Activated CD4-positive, alpha-beta T cell treated with anti-CD3 and anti-CD28 coated beads, Interleukin-2, amount 50 U/mL, for 16 hours (primary cell): ENCODE results near the gene SIGLEC14.

ENCODE experiments used
- DNase-seq: peaks from one replicate; pipeline ENCODE4 v3.0.0-alpha.2; 2020

The SIGLEC14 gene

GRCh38 chr19:51610576-51610975 lies 36.0 kb downstream of the SIGLEC14 start:
- DNase-seq: no peak

GRCh38 chr19:51607920-51608562 lies 38.6 kb downstream of the SIGLEC14 start:
- peak; percentile 58 for DNase-seq

GRCh38 chr19:51607077-51607476 lies 39.5 kb downstream of the SIGLEC14 start:
- peak; percentile 58 for DNase-seq

- no peak for DNase-seq
Observed at GRCh38 chr19:51602189-51602854, 44.3 kb downstream of the SIGLEC14 start.

GRCh38 chr19:51600940-51601580 lies 45.6 kb downstream of the SIGLEC14 start:
- DNase-seq: no peak

DNA sequence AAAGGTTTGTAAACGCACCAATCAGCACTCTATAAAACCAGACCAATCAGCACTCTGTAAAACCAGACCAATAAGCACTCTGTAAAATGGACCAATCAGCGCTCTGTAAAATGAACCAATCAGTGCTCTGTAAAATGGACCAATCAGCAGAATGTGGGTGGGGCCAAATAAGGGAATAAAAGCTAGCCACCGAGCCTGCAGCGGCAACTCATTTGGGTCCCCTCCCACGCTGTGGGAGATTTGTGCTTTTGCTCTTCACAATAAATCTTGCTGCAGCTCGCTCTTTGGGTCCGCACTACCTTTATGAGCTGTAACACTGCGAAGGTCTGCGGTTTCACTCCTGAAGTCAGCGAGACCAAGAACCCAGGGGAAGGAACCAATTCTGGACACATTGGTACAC lies 47.5 kb downstream of the SIGLEC14 start:
- no peak for DNase-seq

GRCh38 chr19:51598159-51598915 lies 48.3 kb downstream of the SIGLEC14 start:
- no peak for DNase-seq

DNA sequence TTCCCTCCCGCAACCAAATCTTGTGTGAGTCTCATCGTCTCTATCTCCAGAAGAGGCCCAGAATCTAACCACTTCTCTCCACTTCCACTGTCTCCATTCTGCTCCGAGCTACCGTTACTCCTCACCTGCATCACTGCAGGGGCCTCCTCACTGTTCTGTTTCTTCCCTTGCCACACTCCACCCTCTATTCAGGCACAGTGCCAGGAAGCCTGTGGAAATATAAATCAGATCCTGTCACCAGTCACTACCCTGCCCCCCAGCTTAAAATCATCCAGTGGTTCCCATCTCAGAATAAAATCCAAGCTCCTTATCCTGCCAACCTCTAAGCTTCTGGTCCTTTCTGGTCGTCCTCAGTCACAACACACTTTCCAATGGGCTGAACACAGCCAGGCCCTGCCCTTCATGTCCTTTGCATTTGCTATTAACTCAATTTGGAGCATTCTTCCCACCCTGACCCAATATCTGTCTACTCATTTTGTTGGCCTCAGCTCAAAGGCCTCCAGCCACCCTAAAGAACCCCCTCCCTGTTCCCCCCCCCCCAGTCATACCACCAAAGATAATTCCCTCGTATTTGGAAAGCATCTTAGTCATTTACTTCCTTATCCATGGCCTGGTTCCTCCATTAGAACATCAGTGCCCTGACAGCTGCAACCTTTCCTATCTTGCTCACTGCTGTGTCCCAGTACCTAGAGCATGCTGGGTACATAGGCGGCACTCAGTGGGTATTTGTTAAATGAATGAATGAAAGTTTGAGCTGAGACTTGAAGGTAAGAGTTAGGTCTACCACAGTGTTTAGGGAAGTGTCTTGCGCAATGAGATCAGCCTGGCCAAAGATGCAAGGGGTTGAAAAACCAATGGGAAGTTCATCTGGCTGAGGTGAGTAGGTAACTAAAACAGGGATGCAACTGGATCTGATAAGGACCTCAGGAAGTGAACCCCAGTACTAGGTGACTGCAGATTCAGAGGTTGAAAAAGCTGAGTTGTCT lies 51.1 kb downstream of the SIGLEC14 start:
- no peak for DNase-seq

GRCh38 chr19:51594774-51595109 lies 51.9 kb downstream of the SIGLEC14 start:
- DNase-seq: no peak

GRCh38 chr19:51593969-51594773 lies 52.5 kb downstream of the SIGLEC14 start:
- DNase-seq: peak; percentile 98

DNA sequence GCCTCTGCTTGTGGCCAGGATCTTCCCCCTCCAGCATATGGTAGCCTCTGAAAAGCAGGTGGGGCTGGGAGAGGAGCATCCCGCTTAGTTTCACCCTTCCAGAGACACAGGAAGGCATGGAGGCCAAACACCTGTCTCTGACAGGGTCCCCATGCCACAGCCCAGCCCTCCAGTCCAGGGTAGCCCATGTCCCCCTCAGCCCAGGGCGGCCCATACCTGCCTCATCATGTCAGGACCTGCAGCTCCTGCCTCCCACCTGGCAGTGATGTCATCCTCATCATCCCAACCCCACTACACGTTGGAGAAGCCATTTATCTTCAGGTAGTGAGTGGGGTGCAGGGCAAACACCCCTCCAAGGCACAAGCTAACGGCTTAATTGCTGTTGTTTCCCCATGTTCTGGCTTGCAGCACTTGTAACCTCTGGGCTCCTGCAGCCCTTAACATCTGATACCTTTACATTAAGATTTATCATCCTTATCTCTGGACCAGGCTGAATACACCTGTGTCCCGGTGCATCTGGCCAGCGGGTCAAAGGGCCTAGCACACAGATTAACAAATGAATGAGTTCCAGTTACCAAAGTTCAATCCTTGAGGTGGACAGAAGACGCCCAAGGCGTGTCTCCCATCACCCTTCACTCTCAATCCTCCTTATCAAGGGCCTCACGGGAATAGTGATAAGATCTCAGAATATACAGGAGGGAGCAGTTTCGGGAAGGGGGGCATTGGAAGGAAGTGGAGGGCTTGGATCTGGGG lies 53.3 kb downstream of the SIGLEC14 start:
- DNase-seq: no peak
